ENCODE data around the gene NIPSNAP2.
"Not testable (repeated sequence)": the region's sequence is repeated elsewhere in the genome, so short reads cannot be mapped to it uniquely, and the experiment has no call there.

Gene NIPSNAP2

DNA sequence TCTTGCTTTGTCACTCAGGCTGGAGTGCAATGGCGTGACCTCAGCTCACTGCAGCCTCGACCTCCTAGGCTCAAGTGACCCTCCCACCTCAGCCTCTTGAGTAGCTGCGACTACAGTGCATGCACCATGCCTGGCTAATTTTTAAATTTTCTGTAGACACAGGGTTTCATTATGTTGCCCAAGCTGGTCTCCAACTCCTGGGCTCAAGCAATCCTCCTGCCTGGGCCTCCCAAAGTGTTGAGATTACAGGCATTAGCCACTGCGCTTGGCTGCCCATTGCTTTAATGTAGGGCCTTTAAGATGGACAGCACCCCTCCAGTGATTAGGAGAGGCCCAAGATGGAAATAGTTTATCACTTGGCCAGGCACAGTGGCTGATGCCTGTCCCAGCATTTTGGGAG, 39.4 kb downstream of the NIPSNAP2 start:
- DNase-seq (ENCODE audit: low read depth) = no peak
- TF ChIP-seq, protein P1, sequence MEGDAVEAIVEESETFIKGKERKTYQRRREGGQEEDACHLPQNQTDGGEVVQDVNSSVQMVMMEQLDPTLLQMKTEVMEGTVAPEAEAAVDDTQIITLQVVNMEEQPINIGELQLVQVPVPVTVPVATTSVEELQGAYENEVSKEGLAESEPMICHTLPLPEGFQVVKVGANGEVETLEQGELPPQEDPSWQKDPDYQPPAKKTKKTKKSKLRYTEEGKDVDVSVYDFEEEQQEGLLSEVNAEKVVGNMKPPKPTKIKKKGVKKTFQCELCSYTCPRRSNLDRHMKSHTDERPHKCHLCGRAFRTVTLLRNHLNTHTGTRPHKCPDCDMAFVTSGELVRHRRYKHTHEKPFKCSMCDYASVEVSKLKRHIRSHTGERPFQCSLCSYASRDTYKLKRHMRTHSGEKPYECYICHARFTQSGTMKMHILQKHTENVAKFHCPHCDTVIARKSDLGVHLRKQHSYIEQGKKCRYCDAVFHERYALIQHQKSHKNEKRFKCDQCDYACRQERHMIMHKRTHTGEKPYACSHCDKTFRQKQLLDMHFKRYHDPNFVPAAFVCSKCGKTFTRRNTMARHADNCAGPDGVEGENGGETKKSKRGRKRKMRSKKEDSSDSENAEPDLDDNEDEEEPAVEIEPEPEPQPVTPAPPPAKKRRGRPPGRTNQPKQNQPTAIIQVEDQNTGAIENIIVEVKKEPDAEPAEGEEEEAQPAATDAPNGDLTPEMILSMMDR (conservative IDR thresholded peaks at IDR 0.05; ENCODE audit: control insufficient read depth, insufficient read depth, low read depth, low read length) = no peak
- H3K4me3 ChIP-seq (ENCODE audit: control insufficient read depth, low read depth, low read length) = no peak overlapping the region

DNA sequence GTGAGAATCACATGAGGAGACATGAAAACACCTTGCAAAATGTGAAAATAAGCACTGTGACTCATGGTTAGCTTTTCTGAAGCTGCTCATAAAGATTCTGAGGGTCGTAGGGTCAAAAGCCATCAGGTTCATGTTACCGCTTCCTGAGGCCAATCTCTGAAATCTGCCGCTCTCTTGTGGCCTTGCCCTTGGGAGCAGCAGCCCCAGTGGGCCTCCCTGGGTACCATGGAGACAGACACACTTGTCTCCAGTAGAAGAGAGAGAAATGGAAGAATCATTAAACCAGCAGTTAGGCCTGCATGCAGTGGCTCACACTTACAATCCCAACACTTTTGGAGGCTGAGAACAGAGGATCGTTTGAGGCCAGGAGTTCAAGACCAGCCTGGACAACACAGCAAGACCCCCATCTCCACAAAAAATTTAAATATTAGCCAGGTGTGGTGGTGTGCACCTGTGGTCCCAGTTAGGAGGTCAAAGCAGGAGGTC, 42.8 kb downstream of the NIPSNAP2 start:
- DNase-seq (ENCODE audit: low read depth) = no peak
- H3K4me3 ChIP-seq (ENCODE audit: control insufficient read depth, low read depth, low read length) = no peak overlapping the region
- TF ChIP-seq, protein P1 (conservative IDR thresholded peaks at IDR 0.05; ENCODE audit: control insufficient read depth, insufficient read depth, low read depth, low read length) = no peak

GRCh38 chr7:56007891-56008290, 43.5 kb downstream of the NIPSNAP2 start:
- H3K4me3 ChIP-seq (ENCODE audit: control insufficient read depth, low read depth, low read length) = no peak overlapping the region
- DNase-seq (ENCODE audit: low read depth) = no peak
- TF ChIP-seq, protein P1 (conservative IDR thresholded peaks at IDR 0.05; ENCODE audit: control insufficient read depth, insufficient read depth, low read depth, low read length) = no peak

- no peak overlapping the region for H3K4me3 ChIP-seq (ENCODE audit: control insufficient read depth, low read depth, low read length)
- DNase-seq (ENCODE audit: low read depth) = no peak
- TF ChIP-seq, protein P1 (conservative IDR thresholded peaks at IDR 0.05; ENCODE audit: control insufficient read depth, insufficient read depth, low read depth, low read length) = no peak
These were observed 45.3 kb downstream of the NIPSNAP2 start for GRCh38 chr7:56009695-56010094.

- not testable (repeated sequence) for DNase-seq (ENCODE audit: low read depth); H3K4me3 ChIP-seq (ENCODE audit: control insufficient read depth, low read depth, low read length)
These were observed 52.6 kb downstream of the NIPSNAP2 start for GRCh38 chr7:56017015-56017414.

DNA sequence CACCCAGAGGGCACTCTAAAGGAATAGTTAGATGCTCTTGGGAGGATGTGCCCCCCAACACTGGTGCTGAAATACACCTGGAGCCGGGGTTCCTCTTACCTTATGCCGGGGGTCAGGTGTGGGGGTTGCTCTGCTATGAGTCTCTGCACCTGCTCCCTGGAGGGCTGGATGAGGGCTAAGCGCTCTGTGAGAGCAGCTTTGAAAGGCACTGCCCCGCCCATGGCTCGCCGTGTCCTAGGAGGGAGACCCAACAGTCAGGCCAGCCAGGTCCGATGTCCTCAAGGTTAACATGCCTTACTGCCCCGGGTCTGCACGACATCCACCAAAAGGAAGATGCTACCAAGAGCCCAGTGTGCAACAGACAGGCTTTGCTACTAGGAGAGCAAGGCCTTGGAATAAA, 55.1 kb downstream of the NIPSNAP2 start:
- DNase-seq (ENCODE audit: low read depth) = no peak
- TF ChIP-seq, protein P1 (conservative IDR thresholded peaks at IDR 0.05; ENCODE audit: control insufficient read depth, insufficient read depth, low read depth, low read length) = no peak

DNA sequence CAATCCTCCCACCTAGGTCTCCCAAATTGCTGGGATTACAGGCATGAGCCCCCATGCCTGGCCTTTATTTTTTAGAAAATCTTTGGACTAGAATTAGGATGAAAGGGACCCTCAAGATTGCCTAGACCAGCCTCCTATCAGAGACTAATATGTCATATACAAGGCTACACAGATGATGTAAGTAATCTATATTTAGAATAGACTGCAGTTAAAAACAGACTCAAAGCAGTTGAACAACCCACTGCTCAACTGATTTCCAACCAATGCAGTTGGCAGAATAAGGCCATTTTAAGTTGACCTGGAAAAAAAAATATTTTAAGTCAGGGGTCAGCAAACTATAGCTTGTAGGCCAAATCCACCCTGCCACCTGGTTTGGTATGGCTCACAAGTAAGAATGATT, 59.1 kb downstream of the NIPSNAP2 start:
- no peak for DNase-seq (ENCODE audit: low read depth)
- H3K4me3 ChIP-seq (ENCODE audit: control insufficient read depth, low read depth, low read length) = no peak overlapping the region
- TF ChIP-seq, protein P1 (conservative IDR thresholded peaks at IDR 0.05; ENCODE audit: control insufficient read depth, insufficient read depth, low read depth, low read length) = no peak

More for the DNA sequence above, 55.1 kb downstream of the NIPSNAP2 start:
- no peak overlapping the region for H3K4me3 ChIP-seq (ENCODE audit: control insufficient read depth, low read depth, low read length)

Measured in fibroblast of mammary gland (primary cell).